Loucy (cell line): ENCODE data around the gene YTHDC2.

Source experiments
- CTCF ChIP-seq: fragments of 200-600 bp; sonication (generic); conservative IDR thresholded peaks from 2 replicates; pipeline ENCODE4 v1.5.1; 2014; ENCODE audit warnings: mild to moderate bottlenecking, antibody characterized with exemption, low read length
- EZH2phosphoT487 ChIP-seq: fragments of 200-600 bp; IDR thresholded peaks from 2 replicates; pipeline ENCODE4 v1.6.1; 2018; ENCODE audit warnings: antibody characterized with exemption, mild to moderate bottlenecking, moderate library complexity, borderline replicate concordance

DNA sequence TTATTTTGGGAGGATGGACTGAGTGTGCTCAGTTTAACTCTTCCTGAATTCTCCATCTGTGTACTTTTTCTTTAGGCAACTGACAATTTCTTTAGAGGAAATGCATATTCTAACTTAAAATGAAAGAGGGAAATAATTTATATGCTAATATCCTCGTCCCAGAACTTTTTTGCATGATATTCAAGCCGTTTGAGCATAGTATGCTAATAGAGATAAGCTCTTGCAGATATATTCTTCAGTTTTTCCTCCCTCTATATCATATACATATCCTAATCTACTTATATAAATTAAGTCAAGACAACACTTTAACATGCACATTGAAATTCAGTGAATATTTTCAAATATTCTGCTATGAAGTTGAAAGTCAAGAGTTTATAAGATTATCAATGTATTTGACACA is 84.7 kb downstream of the YTHDC2 start:
- TF ChIP-seq CTCF (no peak), EZH2phosphoT487 (no peak)
